ENCODE measurements around the gene VPS26C.

VPS26C gene

GRCh38 chr21:37200641-37201480 lies 66.3 kb downstream of the VPS26C start:
- no peak for DNase-seq

- DNase-seq: no peak
Observed at GRCh38 chr21:37199057-37199924, 67.8 kb downstream of the VPS26C start.

DNA sequence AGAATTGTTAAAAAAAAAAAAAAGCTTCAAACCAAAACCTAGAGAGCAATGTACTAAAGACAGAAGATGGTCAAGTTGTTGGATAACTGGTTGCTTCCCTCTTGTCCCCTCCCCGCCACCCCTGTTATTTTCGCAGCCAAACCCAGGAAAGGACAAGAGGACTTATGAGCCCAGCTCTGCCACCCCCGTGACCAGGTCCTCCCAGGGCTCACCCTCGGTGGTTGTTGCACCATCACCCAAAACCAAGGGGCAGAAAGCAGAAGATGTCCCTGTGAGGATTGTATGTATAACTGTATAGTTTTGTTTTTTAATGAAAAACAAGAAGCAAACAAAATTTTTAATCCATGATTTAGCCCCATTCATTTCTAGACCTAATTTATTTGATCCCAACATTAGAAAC lies 69.4 kb downstream of the VPS26C start:
- DNase-seq: no peak

GRCh38 chr21:37196847-37197246 lies 70.3 kb downstream of the VPS26C start:
- no peak for DNase-seq

DNA sequence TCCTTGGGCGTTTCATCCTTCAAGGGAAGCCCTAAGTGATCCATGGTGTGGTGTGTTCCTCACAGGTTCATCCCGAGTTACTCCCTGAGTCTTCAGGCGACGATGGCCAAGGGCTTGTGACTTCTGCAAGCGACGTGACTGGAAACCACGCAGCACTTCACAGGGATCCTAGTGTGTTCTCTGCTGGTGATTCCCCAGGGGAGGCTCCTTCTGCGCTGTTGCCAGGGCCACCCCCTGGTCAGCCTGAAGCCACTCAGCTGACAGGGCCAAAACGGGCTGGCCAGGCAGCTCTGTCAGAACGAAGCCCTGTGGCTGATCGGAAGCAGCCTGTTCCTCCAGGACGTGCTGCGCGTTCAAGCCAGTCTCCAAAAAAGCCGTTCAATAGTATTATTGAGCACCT lies 71.5 kb downstream of the VPS26C start:
- DNase-seq: no peak

DNA sequence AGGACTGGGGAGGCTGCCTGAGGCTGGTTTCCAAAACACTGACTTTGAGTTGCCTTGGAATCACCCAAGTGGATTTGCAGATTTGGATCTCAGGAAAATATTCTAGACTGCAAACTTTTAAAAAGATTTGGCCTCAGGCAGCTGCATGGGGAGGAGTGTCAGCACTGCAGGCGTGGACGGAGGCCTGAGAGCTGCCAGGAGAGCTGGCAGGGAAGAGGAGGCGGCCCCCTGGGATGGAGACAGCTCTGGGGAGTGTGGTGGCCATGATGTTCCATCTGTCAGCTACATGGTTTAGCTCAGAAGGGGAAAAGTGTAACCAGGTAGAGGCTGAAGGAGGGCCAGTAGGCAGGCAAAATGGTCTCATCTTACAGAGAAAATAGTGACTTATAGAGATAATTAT lies 72.1 kb downstream of the VPS26C start:
- DNase-seq: no peak

DNA sequence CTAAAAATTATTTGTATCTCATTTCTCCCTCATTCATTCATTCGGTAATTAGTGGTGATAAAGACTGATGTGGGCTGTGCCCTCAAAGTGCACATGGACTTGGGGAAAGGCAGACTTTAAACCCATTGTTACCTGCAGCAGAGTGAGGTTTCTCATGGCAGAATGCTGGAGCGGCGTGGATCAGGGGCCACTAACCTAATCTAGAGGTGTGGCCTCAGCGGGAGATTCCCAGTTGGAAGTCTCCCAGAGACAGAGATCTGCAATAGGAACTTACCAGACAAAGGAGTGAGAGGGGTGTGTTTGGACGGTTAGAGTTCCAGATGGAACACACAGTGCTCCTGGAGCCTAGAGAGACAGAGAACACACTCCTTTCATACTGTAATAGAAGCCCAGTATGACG lies 73.5 kb downstream of the VPS26C start:
- DNase-seq: no peak

DNA sequence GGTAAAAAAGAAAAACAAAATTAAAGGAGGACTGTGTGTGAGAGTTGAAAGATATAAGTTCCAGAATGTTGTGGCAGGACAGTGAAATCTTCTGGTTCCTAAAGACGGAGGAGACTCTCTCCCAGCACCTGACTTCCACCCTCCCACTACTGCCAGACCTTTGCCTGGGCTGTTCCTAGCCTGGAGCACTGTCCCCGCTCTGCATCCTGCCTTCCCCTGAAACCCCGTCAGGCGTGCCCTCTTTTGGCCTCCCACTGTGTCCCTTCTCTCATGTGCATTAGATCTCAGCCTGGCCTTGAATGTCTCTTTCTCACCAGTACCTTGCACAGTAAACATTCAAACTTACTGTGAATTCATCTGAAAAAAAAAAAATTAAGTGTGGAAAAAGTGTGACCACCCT lies 74.1 kb downstream of the VPS26C start:
- DNase-seq: no peak

- no peak for DNase-seq
Observed at GRCh38 chr21:37192019-37192418, 75.1 kb downstream of the VPS26C start.

GRCh38 chr21:37188825-37189224 lies 78.3 kb downstream of the VPS26C start:
- no peak for DNase-seq

- no peak for DNase-seq
Observed at GRCh38 chr21:37186983-37187382, 80.2 kb downstream of the VPS26C start.

GRCh38 chr21:37184784-37185593 lies 82.1 kb downstream of the VPS26C start:
- DNase-seq: no peak

DNA sequence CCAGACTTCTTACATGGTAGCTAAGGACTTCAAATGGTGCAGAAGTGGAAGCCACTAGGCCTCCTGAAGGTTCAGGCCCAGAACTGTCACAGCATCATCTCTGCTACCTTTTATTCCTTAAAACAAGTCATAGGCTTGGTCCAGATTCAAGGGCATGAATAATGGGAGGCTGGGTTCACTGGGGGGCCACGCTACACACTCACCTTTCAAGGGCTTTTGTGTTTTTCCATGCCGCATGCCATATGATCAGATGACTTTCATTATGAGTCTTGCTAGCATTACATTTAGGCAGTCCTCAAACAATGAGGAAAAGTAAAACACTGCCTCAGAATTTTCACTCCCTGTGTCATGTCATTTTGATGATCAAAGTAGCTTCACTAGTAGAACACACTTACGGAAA lies 83.4 kb downstream of the VPS26C start:
- no peak for DNase-seq

- no peak for DNase-seq
Observed at GRCh38 chr21:37182222-37182621, 84.9 kb downstream of the VPS26C start.

- DNase-seq: no peak
Observed at GRCh38 chr21:37181059-37181458, 86.1 kb downstream of the VPS26C start.

DNA sequence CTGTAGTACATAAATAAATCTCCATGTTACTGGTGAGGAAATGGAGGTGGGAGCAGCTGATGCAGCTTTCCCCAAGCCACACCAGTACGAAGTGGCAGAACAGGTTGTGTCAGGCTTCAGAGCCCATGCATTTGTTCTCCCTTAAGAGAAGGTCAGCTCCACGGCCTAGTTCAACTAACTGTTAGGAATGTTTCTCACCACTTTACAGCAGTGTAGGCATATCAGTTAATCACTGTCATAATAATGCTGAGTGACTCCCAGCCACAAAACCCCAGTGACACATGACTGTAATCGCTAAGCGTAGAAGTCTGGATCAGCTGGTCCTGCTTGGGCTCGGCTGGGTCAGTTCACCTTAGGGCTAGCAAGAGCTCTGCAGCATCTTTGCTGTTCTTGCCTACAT lies 90.4 kb downstream of the VPS26C start:
- DNase-seq: no peak
